ENCODE results near the gene FHL2.
A peak's percentile ranks its signal among the peaks of the same experiment; 100 is the strongest.
"Not testable (repeated sequence)": the region's sequence is repeated elsewhere in the genome, so short reads cannot be mapped to it uniquely, and the experiment has no call there.

The FHL2 gene

DNA sequence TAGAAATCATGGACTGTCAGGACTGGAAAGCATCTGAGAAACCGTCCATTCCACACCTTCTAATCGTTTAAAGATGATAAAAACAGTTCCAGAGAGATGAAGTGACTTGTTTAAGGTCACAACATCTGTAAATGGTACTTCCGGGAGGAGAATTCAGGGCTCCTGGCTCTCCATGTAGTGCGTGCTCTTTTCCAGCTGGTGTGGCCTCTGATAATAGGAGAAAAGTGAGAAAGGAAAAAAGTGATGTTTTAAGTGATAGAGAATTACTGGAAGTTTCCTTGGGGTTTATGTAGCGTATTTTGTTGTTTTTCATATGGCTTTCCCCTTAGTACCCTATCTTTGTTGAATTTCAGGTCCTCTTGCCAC is 60.8 kb downstream of the FHL2 start:
- no peak for DNase-seq (ENCODE audit: low spot score)

DNA sequence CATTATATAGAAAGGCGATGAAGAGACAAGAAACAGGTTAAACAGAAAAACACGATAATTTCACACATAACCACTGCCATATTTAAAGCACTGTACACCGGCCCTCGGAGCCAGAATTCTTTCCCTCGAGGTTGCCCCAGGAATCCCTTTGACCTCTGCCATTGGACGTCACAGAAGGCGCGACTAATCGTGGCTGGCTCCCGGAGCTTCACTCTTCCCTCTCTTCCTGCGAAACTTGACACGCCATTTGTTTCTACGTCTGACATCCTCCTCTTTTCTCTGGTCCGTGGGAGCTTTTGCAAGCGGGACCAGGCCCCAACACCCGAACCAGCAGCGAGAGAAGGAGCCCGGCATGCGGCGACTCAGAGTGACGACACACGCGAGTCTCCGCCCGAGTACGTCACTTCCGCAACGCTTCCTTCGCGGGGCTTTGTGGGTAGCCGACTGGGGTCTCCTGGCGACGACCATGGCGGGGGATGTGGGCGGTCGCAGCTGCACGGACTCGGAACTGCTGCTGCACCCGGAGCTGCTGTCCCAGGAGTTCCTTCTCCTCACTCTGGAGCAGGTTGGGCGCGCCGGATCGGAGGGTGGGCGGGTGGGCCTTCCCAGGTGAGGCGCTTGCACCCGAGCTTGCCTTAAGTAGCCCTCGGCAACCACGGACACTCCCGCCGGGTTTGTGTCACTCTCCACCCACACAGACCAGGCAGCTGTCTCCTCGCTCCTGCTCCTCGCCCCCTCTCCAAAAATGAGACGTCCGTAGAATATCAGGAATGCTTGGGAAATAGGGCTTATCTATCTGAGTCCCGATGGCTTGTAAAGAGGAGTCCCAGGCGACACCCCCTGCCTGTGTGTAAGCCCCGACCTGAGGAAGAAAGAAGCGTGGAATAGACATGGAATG is 61.5 kb downstream of the FHL2 start, which contains the start of gene C2orf49:
Gene C2orf49 (plus strand): TSS at position 419 of the 898 bp plus-strand sequence. CDS start 48 bp downstream, at position 467.
- peak; percentile 55 for DNase-seq (ENCODE audit: low spot score)

DNA sequence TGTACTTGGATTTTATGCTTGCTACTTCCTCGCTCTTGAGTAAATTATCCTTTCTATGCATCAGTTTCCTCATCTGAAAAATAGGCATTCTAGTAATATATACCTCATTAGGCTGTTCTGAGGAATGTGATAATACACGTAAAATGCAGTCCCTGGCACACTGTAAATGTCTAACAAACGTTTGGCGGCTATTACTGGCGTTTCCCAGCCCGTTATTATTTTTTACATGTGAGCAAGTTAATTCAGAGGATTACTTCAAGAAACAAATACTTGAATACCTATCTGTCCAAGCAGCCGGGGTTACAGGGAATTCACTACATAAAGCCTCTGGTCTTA is 62.1 kb downstream of the FHL2 start:
- DNase-seq (ENCODE audit: low spot score), result no peak

DNA sequence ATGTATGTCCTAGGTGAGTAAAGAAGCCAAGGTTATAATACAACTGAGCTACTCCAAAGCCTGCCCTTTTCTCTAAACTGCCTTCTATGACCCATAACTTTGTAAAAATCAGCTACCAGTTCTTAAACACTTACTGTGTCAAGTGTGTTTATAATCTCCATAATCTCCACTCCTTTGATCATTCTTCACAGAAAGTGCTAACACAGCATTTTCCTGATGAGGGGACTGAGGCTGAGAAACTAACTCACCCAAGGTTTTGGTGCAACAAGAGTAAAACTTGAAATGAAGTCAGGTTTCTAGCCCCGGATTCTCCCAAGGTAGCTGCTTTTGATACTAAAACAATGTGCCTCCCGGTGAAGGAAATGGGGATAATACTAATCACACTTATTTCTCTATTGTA is 63.4 kb downstream of the FHL2 start:
- DNase-seq (ENCODE audit: low spot score), result no peak

DNA sequence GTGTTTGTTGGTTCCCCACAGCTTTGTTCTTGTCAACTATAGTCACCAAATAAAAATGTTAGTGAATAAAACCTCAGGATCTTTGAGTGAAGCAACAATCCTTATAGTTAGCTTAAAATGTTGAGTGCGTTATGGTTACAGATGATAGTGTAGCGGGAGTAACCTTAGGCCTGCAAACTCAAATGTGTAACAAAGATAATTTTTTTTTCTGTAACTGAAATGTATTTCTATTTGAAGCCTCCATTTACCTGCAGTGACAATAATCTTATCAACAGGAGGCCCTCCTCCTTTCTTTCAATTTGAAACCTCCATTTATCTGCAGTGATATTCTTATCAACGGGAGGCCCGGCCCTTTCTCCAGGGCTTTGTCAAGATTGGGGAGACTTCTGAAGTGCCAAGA is 64.6 kb downstream of the FHL2 start:
- no peak for DNase-seq (ENCODE audit: low spot score)

DNA sequence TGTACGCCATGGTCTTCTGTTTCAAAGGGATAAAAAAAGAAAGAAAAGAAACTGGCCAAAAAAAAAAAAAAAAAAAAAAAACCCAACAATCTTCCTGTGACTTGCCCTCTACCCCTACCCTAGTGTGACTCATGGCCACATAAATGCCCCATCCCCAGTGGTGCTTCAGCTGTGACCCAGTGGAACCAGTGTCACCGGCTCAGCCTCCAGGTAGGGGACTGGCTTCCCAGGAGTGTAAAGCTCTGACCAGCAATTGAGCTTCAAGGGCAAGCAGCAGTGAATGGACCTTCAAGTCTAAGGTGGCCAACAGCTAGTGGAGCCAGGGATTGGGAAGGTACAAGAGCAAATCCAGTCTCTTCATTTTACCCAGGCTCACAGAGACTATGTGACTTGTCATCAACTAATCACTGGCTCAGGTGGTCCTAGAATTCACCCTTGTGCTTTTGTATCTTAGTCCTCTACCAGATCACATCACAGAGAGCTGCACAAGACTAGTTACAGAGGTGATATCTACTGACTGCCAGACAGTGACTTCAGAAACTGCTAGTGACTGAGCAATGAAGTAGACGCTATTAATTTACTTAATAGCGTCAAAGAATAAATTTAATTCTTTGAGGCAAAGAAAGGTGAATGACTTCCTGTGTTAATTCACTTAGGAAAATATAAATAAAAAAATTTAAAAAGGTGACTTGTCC is 68.0 kb downstream of the FHL2 start:
- DNase-seq (ENCODE audit: low spot score), result no peak

DNA sequence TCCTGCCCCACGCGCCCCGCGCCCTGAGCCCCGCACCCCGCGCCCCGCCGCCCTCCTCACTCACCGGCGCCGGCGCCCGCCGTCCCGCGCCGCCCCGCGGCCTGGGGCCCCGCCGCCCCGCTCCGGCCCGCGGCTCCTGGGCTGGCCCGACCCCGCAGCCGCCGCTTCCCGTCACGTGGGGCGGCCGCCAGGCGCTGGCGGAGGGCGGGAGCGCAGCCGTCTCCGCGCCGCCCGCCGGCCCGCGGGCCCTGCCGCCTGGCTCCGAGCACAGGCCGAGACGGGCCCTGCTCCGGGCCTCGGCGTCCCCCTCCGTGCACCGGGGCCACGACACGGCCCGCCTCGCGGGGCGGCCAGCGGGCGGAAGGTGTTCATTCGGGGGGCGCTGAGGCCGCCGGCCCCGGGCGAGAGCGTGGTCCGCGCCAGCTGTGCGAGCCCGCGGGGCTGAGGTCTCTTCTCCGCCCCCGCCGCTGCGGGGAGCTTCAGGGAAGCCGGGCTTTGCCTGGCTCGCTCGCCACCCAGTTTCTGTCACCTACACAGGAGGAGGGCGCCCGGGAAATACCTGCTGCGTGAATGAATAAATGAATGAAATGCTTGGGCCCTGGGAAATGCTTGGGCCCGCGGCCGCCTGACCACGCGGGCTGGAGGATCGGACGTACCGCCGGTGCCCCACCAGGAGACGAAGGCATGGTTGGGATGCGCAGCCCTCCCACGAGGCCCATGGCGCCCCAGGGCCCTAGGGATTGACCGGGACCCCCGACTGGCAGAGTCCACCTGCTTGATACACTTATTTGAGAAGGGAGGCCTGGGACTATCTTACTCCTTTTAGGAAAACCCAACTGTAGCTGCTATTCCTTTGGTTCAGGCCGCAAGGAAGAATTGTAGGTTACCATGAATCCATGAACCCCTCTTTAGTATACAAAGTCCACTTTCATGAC is 69.0 kb downstream of the FHL2 start, which contains the start of gene TGFBRAP1:
Gene TGFBRAP1 (minus strand): TSS at position 175 of the 935 bp plus-strand sequence. CDS start 21,434 bp downstream, outside the sequence.
- DNase-seq (ENCODE audit: low spot score), result peak; percentile 62

DNA sequence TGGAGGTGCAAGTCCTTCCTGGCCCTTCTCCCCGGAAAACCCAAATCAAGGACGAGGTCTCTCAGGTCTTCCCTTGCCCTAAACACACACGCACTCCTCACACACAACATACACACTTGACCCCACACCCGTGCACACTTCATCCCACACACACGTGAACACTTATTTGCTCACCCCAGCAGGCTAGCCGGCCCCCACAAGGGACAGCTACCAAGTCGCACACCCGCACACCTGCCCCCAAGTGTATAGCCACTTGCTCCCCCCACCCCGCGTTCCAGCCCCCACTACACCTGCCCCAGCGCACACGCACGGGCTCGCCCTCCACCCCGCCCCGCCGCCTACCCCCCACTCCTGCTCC is 69.7 kb downstream of the FHL2 start:
- peak; percentile 23 for DNase-seq (ENCODE audit: low spot score)

DNA sequence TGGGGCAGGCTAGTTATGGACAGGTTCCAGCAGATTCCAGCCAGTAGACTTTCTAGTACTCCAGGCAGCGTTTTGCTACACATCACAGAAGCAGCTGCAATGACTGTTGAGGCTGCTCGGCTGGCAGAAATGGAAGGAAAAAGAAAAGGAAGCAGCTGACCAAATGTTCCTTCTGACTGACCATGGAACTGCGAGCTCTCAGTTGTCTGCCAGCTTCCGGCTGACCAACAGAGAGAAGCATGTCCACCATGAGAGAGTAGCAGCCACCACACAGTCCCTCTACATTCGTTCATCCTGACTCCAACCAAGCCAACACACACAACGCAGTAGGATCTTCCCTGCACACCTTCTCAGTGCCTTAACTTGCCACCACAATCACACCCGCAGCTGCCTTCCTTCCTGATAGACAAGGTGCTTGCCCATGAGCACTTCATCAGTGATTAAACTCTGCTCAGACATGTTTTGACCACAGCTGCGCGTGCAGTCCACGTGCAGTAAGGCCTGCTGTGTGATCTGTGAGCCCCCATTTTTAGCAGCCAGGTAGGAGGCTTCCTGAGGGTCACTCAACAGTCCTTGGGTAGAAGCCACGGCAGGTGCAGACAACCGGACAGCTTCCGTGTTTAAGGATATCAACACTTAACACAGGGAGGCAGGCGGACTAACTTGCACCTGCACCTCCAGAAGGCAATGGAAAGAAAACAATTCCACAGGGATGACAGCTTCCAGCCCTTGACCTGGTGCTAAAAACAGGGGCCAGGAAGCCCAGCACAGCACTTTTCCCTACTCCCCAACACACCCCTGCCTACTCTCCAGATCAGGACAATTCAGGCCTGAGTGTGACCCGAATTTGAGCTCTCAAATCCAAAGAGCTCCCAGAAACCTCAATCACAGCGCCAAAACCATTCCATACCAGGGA is 70.3 kb downstream of the FHL2 start:
- DNase-seq (ENCODE audit: low spot score), result no peak

DNA sequence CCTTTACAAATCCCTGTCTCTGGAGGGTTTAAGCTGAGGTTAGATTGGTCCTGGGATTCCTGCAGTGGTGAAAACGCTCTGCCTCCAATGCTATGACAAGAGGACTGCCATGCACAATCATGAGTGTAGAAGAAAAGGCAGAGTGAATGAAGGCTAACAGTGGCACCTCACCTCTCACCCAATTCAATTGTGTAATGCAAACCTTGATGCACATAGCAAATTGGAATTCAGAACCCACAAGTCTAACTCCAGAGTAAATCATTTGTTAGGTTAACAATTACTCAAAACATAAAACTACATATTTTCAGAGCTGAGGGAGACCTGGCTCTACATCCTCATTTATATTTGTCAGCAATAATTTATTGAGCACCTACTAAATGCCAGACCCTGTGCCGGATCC is 71.2 kb downstream of the FHL2 start:
- DNase-seq (ENCODE audit: low spot score), result no peak

DNA sequence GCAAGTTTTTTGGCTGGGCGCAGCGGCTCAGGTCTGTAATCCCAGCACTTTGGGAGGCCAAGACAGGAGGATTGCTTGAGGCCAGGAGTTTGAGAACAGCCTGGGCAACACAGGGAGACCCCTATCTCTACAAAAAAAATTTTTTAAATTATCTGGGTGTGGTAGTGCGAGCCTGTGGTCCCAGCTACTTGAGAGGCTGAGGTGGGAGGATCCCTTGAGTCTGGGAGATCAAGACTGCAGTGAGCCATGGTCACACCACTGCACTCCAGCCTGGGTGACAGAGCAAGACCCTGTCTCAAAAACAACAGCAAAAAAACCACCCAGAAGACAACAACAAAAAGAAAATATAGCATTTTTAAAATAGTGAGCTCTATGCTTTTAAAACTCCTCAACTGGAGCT is 71.6 kb downstream of the FHL2 start:
- not testable (repeated sequence) for DNase-seq (ENCODE audit: low spot score)

DNA sequence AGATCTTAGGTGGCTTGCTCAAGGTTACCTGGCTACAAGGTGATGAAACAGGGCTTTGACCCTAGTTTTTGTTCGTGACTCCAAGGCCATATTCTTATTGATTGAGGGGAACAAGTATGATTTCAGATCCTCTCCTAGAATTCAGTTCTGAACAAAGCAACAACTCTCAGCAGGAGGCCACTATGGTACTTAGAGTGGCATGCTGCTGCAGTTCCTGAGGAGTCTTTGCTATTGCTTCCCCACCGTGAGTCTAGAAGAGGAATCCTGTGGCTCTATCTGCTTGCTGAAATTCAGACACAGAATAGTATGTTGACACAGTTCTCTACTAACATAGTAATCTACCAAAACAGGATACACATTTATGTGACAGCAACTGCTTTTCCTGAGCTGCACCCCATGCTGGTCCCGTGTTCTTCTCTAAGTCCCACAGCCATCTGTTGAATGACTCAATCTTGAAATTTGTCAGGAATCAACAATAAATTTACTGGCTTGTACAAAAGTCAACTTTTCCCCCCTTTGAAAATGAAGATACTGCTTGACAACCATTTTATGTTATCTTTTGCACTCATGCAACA is 73.4 kb downstream of the FHL2 start:
- no peak for DNase-seq (ENCODE audit: low spot score)

DNA sequence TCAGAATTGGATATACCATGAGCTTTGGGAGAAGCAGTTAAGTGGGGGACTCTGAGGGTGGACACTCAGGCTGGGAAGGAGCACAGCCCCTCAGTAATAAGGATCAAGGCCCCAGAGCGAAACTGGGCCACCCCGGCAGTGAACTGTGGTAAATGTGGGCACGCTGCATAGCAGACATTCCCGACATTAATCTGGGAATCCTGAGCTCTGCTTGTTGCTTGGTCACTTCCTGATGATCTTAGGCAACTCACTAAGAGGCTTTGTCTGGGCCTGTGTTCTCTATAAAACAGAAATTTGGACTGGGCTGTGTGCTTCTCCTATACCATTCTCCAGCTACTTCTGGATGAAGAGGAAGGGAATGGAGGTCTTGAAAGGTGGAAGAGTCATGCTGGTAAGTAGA is 74.1 kb downstream of the FHL2 start:
- no peak for DNase-seq (ENCODE audit: low spot score)

DNA sequence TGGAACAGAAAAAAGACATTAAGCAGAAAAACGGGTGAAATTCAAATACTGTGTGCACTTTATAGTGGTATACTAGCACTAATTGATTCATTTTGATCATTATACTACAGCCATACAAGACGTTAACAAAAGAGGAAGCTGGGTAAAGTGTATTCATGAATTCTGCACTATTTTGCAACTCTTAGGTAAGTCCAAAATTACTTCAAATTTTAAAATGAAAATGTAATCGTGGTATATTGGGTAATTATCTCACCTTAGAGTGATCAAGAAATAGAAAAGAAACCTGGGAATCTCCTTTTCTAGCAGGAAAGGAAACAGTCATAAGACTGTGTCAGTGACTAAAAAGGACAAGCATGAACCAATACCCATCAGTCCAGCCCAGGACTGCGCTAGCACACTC is 74.8 kb downstream of the FHL2 start:
- DNase-seq (ENCODE audit: low spot score), result no peak

DNA sequence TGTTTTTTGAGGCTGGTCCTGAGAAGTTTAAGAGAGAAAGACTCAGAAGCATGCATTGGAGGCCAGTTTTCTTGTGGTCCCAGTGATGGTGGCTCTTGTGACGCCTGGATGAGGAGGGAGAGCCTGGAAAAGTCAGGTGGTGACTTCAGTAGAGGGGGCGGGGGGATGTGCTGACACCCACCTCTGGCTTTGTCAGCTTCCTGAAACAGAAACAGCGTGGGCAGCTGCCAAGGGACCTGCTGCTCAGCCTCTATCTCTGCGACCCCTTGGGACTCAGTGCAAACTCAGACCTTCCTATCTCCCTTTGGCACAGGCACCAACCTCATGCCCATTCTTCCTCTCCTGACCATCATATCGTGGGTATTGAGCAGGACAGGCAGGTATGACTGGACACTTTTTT is 75.7 kb downstream of the FHL2 start:
- DNase-seq (ENCODE audit: low spot score), result no peak

DNA sequence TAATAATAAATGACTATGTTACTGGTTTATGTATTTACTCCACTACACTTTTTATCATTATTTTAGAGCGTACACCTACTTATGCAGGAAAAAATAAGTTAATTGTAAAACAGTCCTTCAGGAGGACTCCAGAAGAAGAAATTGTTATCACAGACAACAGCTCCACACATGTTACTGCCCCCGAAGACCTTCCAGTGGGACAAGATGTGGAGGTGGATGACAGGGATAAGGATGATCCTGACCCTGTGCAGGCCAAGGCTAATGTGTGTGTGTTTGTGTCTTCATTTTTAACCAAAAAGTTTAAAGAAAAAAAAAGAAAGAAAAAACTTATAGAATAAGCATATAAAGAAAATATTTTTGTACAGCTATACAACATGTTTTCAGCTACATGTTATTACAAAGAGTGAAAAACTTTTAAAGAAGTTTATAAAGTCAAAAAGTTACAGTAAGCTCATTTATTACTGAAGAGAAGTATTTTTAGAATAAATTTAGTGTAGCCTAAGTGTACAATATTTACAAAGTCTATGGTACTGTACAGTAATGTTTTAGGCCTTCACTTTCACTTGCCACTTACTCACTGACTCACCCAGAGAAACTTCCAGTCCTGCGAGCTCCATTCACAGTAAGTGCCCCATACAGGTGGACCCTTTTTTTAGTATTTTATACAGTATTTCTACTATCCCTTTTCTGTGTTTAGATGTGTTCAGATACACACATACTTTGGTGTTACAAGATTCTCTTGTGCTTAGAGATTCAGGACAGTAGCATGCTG is 76.8 kb downstream of the FHL2 start:
- DNase-seq (ENCODE audit: low spot score), result no peak

DNA sequence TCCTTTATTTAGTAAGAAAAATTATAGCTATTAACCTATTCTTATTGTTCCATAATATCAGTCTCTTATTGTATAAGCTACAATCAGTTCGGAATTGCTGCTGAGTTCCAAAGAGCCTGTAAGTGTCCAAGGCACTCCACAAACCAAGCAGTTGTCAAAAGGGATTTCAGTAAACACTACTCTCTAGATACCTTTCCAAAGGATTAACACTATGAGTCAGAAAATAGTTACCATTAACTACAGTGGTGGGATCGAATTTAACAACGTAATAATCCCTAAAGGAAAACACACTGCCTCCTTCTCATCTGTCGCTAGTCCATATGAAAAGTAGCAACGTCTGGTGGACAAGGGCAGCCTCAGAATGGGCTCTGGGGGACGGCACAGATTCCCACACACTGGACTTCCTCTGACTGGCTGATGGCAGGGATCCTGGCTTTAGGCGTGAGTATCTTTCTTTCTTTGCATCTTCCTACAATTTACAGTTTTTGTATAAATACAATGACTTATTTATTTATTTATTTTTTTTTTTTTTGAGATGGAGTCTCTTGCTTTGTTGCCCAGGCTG is 78.1 kb downstream of the FHL2 start:
- DNase-seq (ENCODE audit: low spot score), result no peak

DNA sequence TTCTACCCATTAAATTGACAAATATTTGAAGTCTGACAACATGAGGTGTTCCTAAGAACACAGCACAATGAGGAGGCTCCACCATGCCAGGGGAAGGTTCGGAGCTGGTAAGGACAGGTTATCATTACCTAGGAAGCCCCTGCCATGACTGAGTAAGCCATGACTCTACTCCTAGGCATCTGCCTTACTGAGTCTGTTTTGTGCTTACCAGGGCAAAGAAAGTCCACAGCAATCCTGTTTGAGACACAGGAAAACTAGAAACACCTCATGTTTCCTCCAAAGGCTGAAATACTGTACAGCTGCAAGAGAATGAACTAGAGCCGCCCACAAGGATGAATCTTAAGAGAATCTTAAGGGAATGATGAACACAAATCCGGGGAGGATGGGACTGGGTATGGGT is 80.9 kb downstream of the FHL2 start:
- DNase-seq (ENCODE audit: low spot score), result no peak

DNA sequence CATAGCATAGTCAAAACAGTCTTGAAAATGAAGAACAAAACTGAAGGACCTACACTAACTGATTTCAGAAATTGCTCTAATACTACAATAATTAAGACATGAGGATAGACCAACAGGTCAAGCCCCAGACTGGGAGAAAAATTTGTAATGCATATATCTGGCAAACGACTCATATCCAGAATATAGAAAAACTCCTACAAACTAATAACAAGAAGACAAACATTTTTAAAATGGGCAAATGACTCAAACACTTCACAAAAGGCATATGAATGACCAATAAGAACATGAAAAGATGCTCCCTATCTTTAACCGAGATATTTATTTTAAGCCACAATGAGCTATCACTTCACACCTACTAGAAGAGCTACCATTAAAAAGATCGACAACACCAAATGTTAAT is 83.5 kb downstream of the FHL2 start:
- no peak for DNase-seq (ENCODE audit: low spot score)

DNA sequence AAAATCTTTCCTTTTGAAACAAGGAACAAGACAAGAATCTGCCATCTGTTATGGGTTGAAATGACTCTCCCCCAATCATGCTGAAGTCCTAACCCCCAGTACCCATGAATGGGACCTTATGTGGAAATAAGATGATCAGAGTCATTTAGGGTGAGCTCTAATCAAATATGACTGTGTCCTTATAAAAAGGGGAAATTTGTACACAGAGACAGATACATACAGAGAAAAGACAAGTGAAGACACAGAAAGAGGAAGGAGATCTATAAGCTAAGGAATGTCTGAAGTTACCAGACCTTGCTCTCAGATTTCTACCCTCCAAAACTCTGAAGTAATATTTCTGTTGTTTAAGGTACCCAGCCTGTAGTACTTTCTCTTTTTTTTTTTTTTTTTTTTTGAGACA is 85.0 kb downstream of the FHL2 start:
- DNase-seq (ENCODE audit: low spot score), result no peak
